Measurements from ENCODE around the gene PBXIP1. TPM values are rescaled to one million over a fixed set of nuclear protein-coding genes. Genes with fewer than 3 reads are reported as not detected.

The PBXIP1 gene
- total and polyA plus RNA-seq, 4 donors, result 3.8 to 42.8 (median 20.5) TPM

- TF ChIP-seq ZBTB33 (IDR thresholded peaks at IDR 0.05) (no peak), YY1 (IDR thresholded peaks at IDR 0.05) (peak; percentile 60), FOXA1 (IDR thresholded peaks at IDR 0.05) (no peak), FOXA2 (IDR thresholded peaks at IDR 0.05) (no peak), EGR1 (IDR thresholded peaks at IDR 0.05; ENCODE audit: low read depth in 2 of 2) (no peak), TAF1 (conservative IDR thresholded peaks at IDR 0.05) (no peak), CTCF (IDR thresholded peaks at IDR 0.05; ENCODE audit: low read depth, low read length, missing input control) (peak; percentile 5), RAD21 (IDR thresholded peaks at IDR 0.05) (peak; percentile 39 to 60), SP1 (IDR thresholded peaks at IDR 0.05) (no peak), RXRA (IDR thresholded peaks at IDR 0.05) (no peak), NR2F2 (IDR thresholded peaks at IDR 0.05) (no peak), MAX (IDR thresholded peaks at IDR 0.05) (no peak), GABPA (IDR thresholded peaks at IDR 0.05 in 1 of 2, conservative IDR thresholded peaks at IDR 0.05 in 1 of 2) (peak; percentile 75 to 91)
- Histone ChIP-seq H3K9ac (ENCODE audit: low read depth in 1 of 2, low read length in 2 of 2) (peak within 1 kb of the TSS; percentile 88), H3K4me3 (ENCODE audit: low read depth in 1 of 3, low read length in 3 of 3) (peak within 1 kb of the TSS; percentile 78 to 86 (median 82)), H3K27me3 (ENCODE audit: control insufficient read depth in 4 of 4, insufficient read depth in 4 of 4, low read length in 3 of 4) (no peaks in the 10 kb centered on the region), H3K36me3 (ENCODE audit: control insufficient read depth in 4 of 4, insufficient read depth in 3 of 4, low read depth in 1 of 4, low read length in 3 of 4) (peaks cover 6 to 39% (median 21%) of the 10 kb centered on the region in 4 donors), H3K4me1 (ENCODE audit: control insufficient read depth in 4 of 4, insufficient read depth in 4 of 4, low read length in 3 of 4) (peaks cover 1 to 49% (median 28%) of the 10 kb centered on the region in 4 donors), H3K9me3 (ENCODE audit: control insufficient read depth in 4 of 4, low read length in 3 of 4) (no peaks in the 10 kb centered on the region), H3K27ac (ENCODE audit: low read depth in 1 of 2, low read length in 2 of 2) (peak within 1 kb of the TSS; percentile 83 to 97)
- WGBS, result under 1% methylated on average over 93 of the region's 93 CpGs
- peak; percentile 84 for DNase-seq (ENCODE audit: low spot score)
Measured at GRCh38 chr1:154961207-154962155, 5.6 kb upstream of the PBXIP1 start, which contains the start of gene PYGO2. Gene PYGO2, minus strand, starts transcription at chr1:154961782. Its CDS starts 206 bp downstream, at chr1:154961576.

GRCh38 chr1:154960446-154961136, 4.7 kb upstream of the PBXIP1 start:
- DNase-seq (ENCODE audit: low spot score), result no peak
- TF ChIP-seq NR2F2 (IDR thresholded peaks at IDR 0.05) (no peak), FOXA1 (IDR thresholded peaks at IDR 0.05) (no peak), REST (IDR thresholded peaks at IDR 0.05) (no peak), CTCF (IDR thresholded peaks at IDR 0.05; ENCODE audit: low read depth, low read length, missing input control) (no peak), ATF3 (IDR thresholded peaks at IDR 0.05) (no peak), EGR1 (IDR thresholded peaks at IDR 0.05; ENCODE audit: low read depth in 2 of 2) (no peak), RXRA (IDR thresholded peaks at IDR 0.05) (no peak), SP1 (IDR thresholded peaks at IDR 0.05) (no peak), TAF1 (conservative IDR thresholded peaks at IDR 0.05) (no peak)

More at GRCh38 chr1:154960446-154961136, 4.7 kb upstream of the PBXIP1 start:
- peaks cover 3 to 53% (median 33%) of the 10 kb centered on the region in 4 donors for H3K4me1 ChIP-seq (ENCODE audit: control insufficient read depth in 4 of 4, insufficient read depth in 4 of 4, low read length in 3 of 4)
- H3K4me3 ChIP-seq (ENCODE audit: low read depth in 1 of 3, low read length in 3 of 3), result peak overlapping the region; percentile 62 to 86 (median 82)
- H3K9me3 ChIP-seq (ENCODE audit: control insufficient read depth in 4 of 4, low read length in 3 of 4), result no peaks in the 10 kb centered on the region
- 43% methylated on average over 10 of the region's 10 CpGs for WGBS
- no peaks in the 10 kb centered on the region for H3K27me3 ChIP-seq (ENCODE audit: control insufficient read depth in 4 of 4, insufficient read depth in 4 of 4, low read length in 3 of 4)
- peak overlapping the region; percentile 83 to 97 for H3K27ac ChIP-seq (ENCODE audit: low read depth in 1 of 2, low read length in 2 of 2)
- peak overlapping the region; percentile 88 for H3K9ac ChIP-seq (ENCODE audit: low read depth in 1 of 2, low read length in 2 of 2)
- H3K36me3 ChIP-seq (ENCODE audit: control insufficient read depth in 4 of 4, insufficient read depth in 3 of 4, low read depth in 1 of 4, low read length in 3 of 4), result peaks cover 6 to 30% (median 13%) of the 10 kb centered on the region in 4 donors

Measured in liver (tissue), 9 donors.